Adrenal gland (tissue), 12 donors: ENCODE results near the gene ALDH3A2. TPM values are rescaled to one million over a fixed set of nuclear protein-coding genes. Genes with fewer than 3 reads are reported as not detected.
"Not testable (repeated sequence)": the region's sequence is repeated elsewhere in the genome, so short reads cannot be mapped to it uniquely, and the experiment has no call there.

Experiments used
- DNase-seq, 7 donors: peaks; one replicate each; pipeline ENCODE4 v3.0.0-alpha.2; 2019 to 2020
- H3K27ac ChIP-seq, 5 donors: fragments of 200-600 bp; sonication (generic) in 4 of 5; 1 replicate in 3 of 5; 2 replicates in 2 of 5; pipeline versions ENCODE4 v1.5.1 to v1.8.0; 2016 to 2020; ENCODE audit warnings: mild to moderate bottlenecking in 1 of 5
- H3K27me3 ChIP-seq: fragments of 200-600 bp; 2 replicates; pipeline ENCODE4 v1.8.0; 2021
- H3K36me3 ChIP-seq, 2 donors: fragments of 200-600 bp; replicated peaks in 1 of 2; 1 replicate in 1 of 2; 2 replicates in 1 of 2; pipeline versions ENCODE4 v1.5.1 to v1.8.0; 2018 to 2022
- H3K4me1 ChIP-seq, 2 donors: fragments of 200-600 bp; replicated peaks in 1 of 2; 1 replicate in 1 of 2; 2 replicates in 1 of 2; pipeline versions ENCODE4 v1.5.1 to v1.8.0; 2018 to 2021
- H3K4me3 ChIP-seq, 4 donors: fragments of 200-600 bp; sonication (generic) in 3 of 4; one replicate each; pipeline ENCODE4 v1.5.1; 2016 to 2018
- H3K9me3 ChIP-seq, 3 donors: fragments of 200-600 bp; sonication (generic) in 1 of 3; replicated peaks in 1 of 3; 1 replicate in 2 of 3; 2 replicates in 1 of 3; pipeline versions ENCODE4 v1.5.1 to v1.8.0; 2016 to 2021
- CTCF ChIP-seq, 6 experiments: fragments of 450-650 bp in 4 of 6; fragments of 200-600 bp in 2 of 6; sonication (generic) in 1 of 6; IDR thresholded peaks; 1 replicate in 5 of 6; 2 replicates in 1 of 6; pipeline versions ENCODE4 v1.5.1 to v1.8.0; 2016 to 2021; ENCODE audit warnings: antibody characterized with exemption in 6 of 6, mild to moderate bottlenecking in 2 of 6, moderate library complexity in 1 of 6
- POLR2A ChIP-seq, 2 donors: fragments of 450-650 bp; IDR thresholded peaks; one replicate each; pipeline ENCODE4 v1.6.1; 2017; ENCODE audit warnings: antibody characterized with exemption in 2 of 2, mild to moderate bottlenecking in 2 of 2, moderate library complexity in 1 of 2
- WGBS, 4 donors: extraction: QIAGEN DNeasy Blood & Tissue Kit in 2 of 4; methylation state at CpG; one replicate each; pipeline versions ENCODE4 v1.1.5 to v1.1.7; 2013 to 2017; 5-methylcytosine and 5-hydroxymethylcytosine counted together
- intact Hi-C, 2 donors: fragments of 100-400 bp; cut with DNase I; formaldehyde crosslinking; loops; one replicate each; pipeline versions ENCODE4 v1.14.1 to v1.15.0; 2022 to 2023
- polyA plus RNA-seq, 3 donors: library from polyadenylated mRNA; stranded (reverse); fragments of 200-250 nt in 2 of 3; fragments of 350-450 nt in 1 of 3; fragmentation: Illumina TruSeq in 1 of 3; extraction: RNeasy Lipid Tissue Mini Kit (QIAGEN cat#74804) in 1 of 3; gene quantifications; one replicate each; pipeline ENCODE4 v1.2.3, GENCODE V29; 2013 to 2014
- total RNA-seq, 9 donors: library from RNA; depleted of rRNA in 4 of 9; stranded (reverse); fragments of >200 nt in 4 of 9; fragments of 120-200 nt in 1 of 9; fragmentation: NEBNext Ultra II Directional in 1 of 9; extraction: Animal tissue kit (Norgen Biotek cat#: 25700) in 1 of 9; gene quantifications; one replicate each; pipeline versions ENCODE4 v1.1.0 to v1.2.4, GENCODE V29; 2013 to 2023
- donor health status: healthy with polysubstance abuse.
- donor health status: Bipolar disorder and iron deficiency.
- donor health status: DM: yes; HTN: yes; CAD: no.
- donor health status: DM: no; HTN: no; CAD: no.
- donor health status: DM: no; HTN: no; CAD: no.
- donor health status: DM: yes; HTN: yes; CAD: no.

ALDH3A2 gene
- total and polyA plus RNA-seq, 12 donors = 99.1 to 1,009 (median 444) TPM

GRCh38 chr17:19664821-19665181, 16.2 kb downstream of the ALDH3A2 start:
- H3K4me3 ChIP-seq = no peak overlapping the region
- 80 to 84% (median 83%) methylated on average over 3 to 4 of the region's 4 CpGs for WGBS, 4 donors
- intact Hi-C loops = no loop called here
- peaks cover 0 to 67% of the 10 kb centered on the region in 2 donors for H3K36me3 ChIP-seq
- TF ChIP-seq POLR2A (IDR thresholded peaks at IDR 0.05) = no peak
- TF ChIP-seq CTCF (IDR thresholded peaks at IDR 0.05) = no peak
- H3K9me3 ChIP-seq = no peaks in the 10 kb centered on the region
- H3K27ac ChIP-seq = peak overlapping the region; percentile 4 to 46 (median 43)
- peak in 1 of 7 donors; percentile 9 for DNase-seq
- H3K27me3 ChIP-seq = no peaks in the 10 kb centered on the region
- H3K4me1 ChIP-seq = peaks cover 8 to 16% of the 10 kb centered on the region in 2 donors

GRCh38 chr17:19669680-19670079, 21.1 kb downstream of the ALDH3A2 start:
- Histone ChIP-seq H3K4me1 (peaks cover 11 to 37% of the 10 kb centered on the region in 2 donors), H3K36me3 (peaks cover 0 to 26% of the 10 kb centered on the region in 2 donors)
- H3K27me3 ChIP-seq, H3K9me3 ChIP-seq, H3K27ac ChIP-seq, H3K4me3 ChIP-seq: not testable (repeated sequence)
- DNase-seq = peak in 1 of 7 donors; percentile 14
- intact Hi-C loops = loop anchor here (10.0 kb wide), 3 partner anchors 75 to 155 kb away; partner anchors contain the start of gene ALDH3A1 (in 1 of the 2)
- WGBS, 4 donors = 90 to 99% (median 98%) methylated on average over 7 of the region's 7 CpGs

- TF ChIP-seq CTCF (IDR thresholded peaks at IDR 0.05) = no peak
- no peak for TF ChIP-seq POLR2A (IDR thresholded peaks at IDR 0.05)
- Histone ChIP-seq H3K27ac (peak overlapping the region; percentile 37 to 82 (median 70)), H3K4me3 (no peak overlapping the region), H3K36me3 (peaks cover 0 to 24% of the 10 kb centered on the region in 2 donors), H3K4me1 (peaks cover 11 to 37% of the 10 kb centered on the region in 2 donors), H3K27me3 (no peaks in the 10 kb centered on the region), H3K9me3 (no peaks in the 10 kb centered on the region)
- 63 to 75% (median 67%) methylated on average over 1 to 2 of the region's 2 CpGs for WGBS, 4 donors
- intact Hi-C loops = loop anchor here (10.0 kb wide), 3 partner anchors 74 to 156 kb away; partner anchors contain the start of gene ALDH3A1 (in 1 of the 2)
- peak in 1 of 7 donors; percentile 29 for DNase-seq
Measured at GRCh38 chr17:19670908-19671307, 22.4 kb downstream of the ALDH3A2 start.

GRCh38 chr17:19671433-19671832, 22.9 kb downstream of the ALDH3A2 start:
- H3K4me3 ChIP-seq = no peak overlapping the region
- peaks cover 0 to 24% of the 10 kb centered on the region in 2 donors for H3K36me3 ChIP-seq
- 60 to 69% (median 64%) methylated on average over 4 of the region's 4 CpGs for WGBS, 4 donors
- H3K27me3 ChIP-seq = no peaks in the 10 kb centered on the region
- peak overlapping the region; percentile 37 to 82 (median 70) for H3K27ac ChIP-seq
- peaks cover 11 to 37% of the 10 kb centered on the region in 2 donors for H3K4me1 ChIP-seq
- no peaks in the 10 kb centered on the region for H3K9me3 ChIP-seq
- intact Hi-C loops = loop anchor here (10.0 kb wide), 3 partner anchors 73 to 157 kb away; partner anchors contain the start of gene ALDH3A1 (in 1 of the 2)
- peak in 1 of 7 donors; percentile 33 for DNase-seq
- no peak for TF ChIP-seq POLR2A (IDR thresholded peaks at IDR 0.05)
- TF ChIP-seq CTCF (IDR thresholded peaks at IDR 0.05) = no peak
